AG20443 (cell line): ENCODE measurements around the gene PCLO.

ENCODE experiments used
- DNase-seq: peaks from one replicate; pipeline ENCODE4 v3.0.0; 2012; ENCODE audit warnings: low spot score, mixed read lengths

The PCLO gene

GRCh38 chr7:82823073-82823472, 339.6 kb downstream of the PCLO start:
- DNase-seq, result no peak

- no peak for DNase-seq
Observed at GRCh38 chr7:82821037-82821436, 341.6 kb downstream of the PCLO start.

GRCh38 chr7:82818171-82818570, 344.5 kb downstream of the PCLO start:
- no peak for DNase-seq

GRCh38 chr7:82816272-82816671, 346.4 kb downstream of the PCLO start:
- no peak for DNase-seq

GRCh38 chr7:82810558-82811259, 352.0 kb downstream of the PCLO start:
- DNase-seq, result peak; percentile 61

GRCh38 chr7:82808633-82809032, 354.1 kb downstream of the PCLO start:
- DNase-seq, result no peak

GRCh38 chr7:82805527-82805960, 357.1 kb downstream of the PCLO start:
- DNase-seq, result peak; percentile 73

GRCh38 chr7:82803411-82803810, 359.3 kb downstream of the PCLO start:
- DNase-seq, result no peak

- DNase-seq, result no peak
Observed at GRCh38 chr7:82789883-82790609, 372.6 kb downstream of the PCLO start.

- DNase-seq, result no peak
Observed at GRCh38 chr7:82778021-82778420, 384.7 kb downstream of the PCLO start.

GRCh38 chr7:82762880-82763279, 399.8 kb downstream of the PCLO start:
- DNase-seq, result no peak

- DNase-seq, result no peak
Observed at GRCh38 chr7:82760831-82761230, 401.9 kb downstream of the PCLO start.

- DNase-seq, result no peak
Observed at GRCh38 chr7:82760074-82760473, 402.6 kb downstream of the PCLO start.

- DNase-seq, result peak; percentile 26
Observed at GRCh38 chr7:82755705-82756551, 406.8 kb downstream of the PCLO start.

GRCh38 chr7:82750007-82750406, 412.7 kb downstream of the PCLO start:
- DNase-seq, result no peak

- DNase-seq, result no peak
Observed at GRCh38 chr7:82745820-82746219, 416.9 kb downstream of the PCLO start.

- peak; percentile 30 for DNase-seq
Observed at GRCh38 chr7:82745117-82745516, 417.6 kb downstream of the PCLO start.

- no peak for DNase-seq
Observed at GRCh38 chr7:82742163-82742562, 420.5 kb downstream of the PCLO start.

GRCh38 chr7:82741493-82741892, 421.2 kb downstream of the PCLO start:
- no peak for DNase-seq

GRCh38 chr7:82740246-82740848, 422.3 kb downstream of the PCLO start:
- DNase-seq, result peak; percentile 43

GRCh38 chr7:82736633-82737032, 426.1 kb downstream of the PCLO start:
- no peak for DNase-seq

- no peak for DNase-seq
Observed at GRCh38 chr7:82732677-82733076, 430.0 kb downstream of the PCLO start.
